Body of pancreas (tissue), 4 donors: Measurements from ENCODE around the gene LOXL4. TPM values are rescaled to one million over a fixed set of nuclear protein-coding genes. Genes with fewer than 3 reads are reported as not detected.

ENCODE experiments used
- ATAC-seq: fragments of 150-250 bp; one replicate; pipeline ENCODE4 v1.9.1; 2016
- DNase-seq, 4 donors: peaks; one replicate each; pipeline ENCODE4 v3.0.0-alpha.2; 2019
- H3K27ac ChIP-seq, 4 donors: fragments of 200-600 bp; sonication (generic); 1 replicate in 3 of 4; 2 replicates in 1 of 4; pipeline versions ENCODE4 v1.5.1 to v1.6.1; 2016 to 2019; ENCODE audit warnings: mild to moderate bottlenecking in 1 of 4, mixed read lengths in 1 of 4, moderate library complexity in 1 of 4
- H3K27me3 ChIP-seq, 2 donors: fragments of 200-600 bp; sonication (generic); one replicate each; pipeline ENCODE4 v1.6.0; 2016; ENCODE audit warnings: mild to moderate bottlenecking in 1 of 2
- H3K36me3 ChIP-seq, 2 donors: fragments of 200-600 bp; sonication (generic); replicated peaks in 1 of 2; 2 replicates each; pipeline ENCODE4 v1.5.1; 2016; ENCODE audit warnings: low read depth in 2 of 2; ENCODE audit not compliant: insufficient read depth in 1 of 2
- H3K4me1 ChIP-seq: fragments of 200-600 bp; sonication (generic); one replicate; pipeline ENCODE4 v1.6.0; 2016
- H3K4me3 ChIP-seq, 2 donors: fragments of 200-600 bp; sonication (generic); 1 replicate in 1 of 2; 2 replicates in 1 of 2; pipeline ENCODE4 v1.5.1; 2016 to 2019
- H3K9me3 ChIP-seq, 3 donors: fragments of 200-600 bp; sonication (generic); 1 replicate in 2 of 3; 2 replicates in 1 of 3; pipeline ENCODE4 v1.5.1; 2016
- CTCF ChIP-seq, 7 experiments: fragments of 450-650 bp in 4 of 7; fragments of 200-600 bp in 3 of 7; sonication (generic) in 3 of 7; IDR thresholded peaks; one replicate each; pipeline ENCODE4 v1.5.1; 2016 to 2019; ENCODE audit warnings: antibody characterized with exemption in 7 of 7
- POLR2A ChIP-seq, 3 donors: fragments of 450-650 bp; IDR thresholded peaks; one replicate each; pipeline ENCODE4 v1.6.1; 2016; ENCODE audit warnings: antibody characterized with exemption in 3 of 3, mild to moderate bottlenecking in 2 of 3
- WGBS, 2 donors: methylation state at CpG; one replicate each; pipeline ENCODE4 v1.1.5; 2017; 5-methylcytosine and 5-hydroxymethylcytosine counted together
- intact Hi-C: fragments of 100-400 bp; cut with DNase I; formaldehyde crosslinking; loops from one replicate; pipeline ENCODE4 v1.15.1; 2023
- total RNA-seq, 2 donors: library from RNA; depleted of rRNA; stranded (reverse); fragments of >200 nt; gene quantifications; one replicate each; pipeline ENCODE4 v1.1.0, GENCODE V29; 2016

The LOXL4 gene
- total RNA-seq, 2 donors from 2014 or later, result 8.9 to 10.6 TPM

- H3K4me3 ChIP-seq, result no peak overlapping the region
- H3K9me3 ChIP-seq, result no peaks in the 10 kb centered on the region
- ATAC-seq (peak; percentile 69), DNase-seq (no peak)
- H3K27ac ChIP-seq, result peak overlapping the region; percentile 15 to 24 (median 19)
- H3K36me3 ChIP-seq, result peaks cover 0 to 6% of the 10 kb centered on the region in 2 donors
- intact Hi-C loops, result no loop called here
- 54 to 64% methylated on average over 6 of the region's 6 CpGs for WGBS, 2 donors
- TF ChIP-seq POLR2A (IDR thresholded peaks at IDR 0.05), result no peak
- no peak for TF ChIP-seq CTCF (IDR thresholded peaks at IDR 0.05)
- H3K27me3 ChIP-seq, result no peaks in the 10 kb centered on the region
- no peaks in the 10 kb centered on the region for H3K4me1 ChIP-seq
These were observed 20.8 kb downstream of the LOXL4 start for GRCh38 chr10:98246911-98247805.

- Histone ChIP-seq H3K9me3 (no peaks in the 10 kb centered on the region), H3K4me3 (no peak overlapping the region), H3K27me3 (no peaks in the 10 kb centered on the region), H3K4me1 (no peaks in the 10 kb centered on the region), H3K27ac (no peak overlapping the region), H3K36me3 (peaks cover 0 to 6% of the 10 kb centered on the region in 2 donors)
- 89 to 90% methylated on average over 2 of the region's 2 CpGs for WGBS, 2 donors
- TF ChIP-seq POLR2A (IDR thresholded peaks at IDR 0.05), result no peak
- TF ChIP-seq CTCF (IDR thresholded peaks at IDR 0.05), result no peak
- intact Hi-C loops, result no loop called here
- DNase-seq, result no peak
- ATAC-seq, result no peak
These were observed 23.4 kb downstream of the LOXL4 start for GRCh38 chr10:98244586-98244985.

- intact Hi-C loops, result no loop called here
- Histone ChIP-seq H3K36me3 (peaks cover 0 to 6% of the 10 kb centered on the region in 2 donors), H3K9me3 (no peaks in the 10 kb centered on the region), H3K27ac (no peak overlapping the region), H3K4me1 (no peaks in the 10 kb centered on the region), H3K27me3 (no peaks in the 10 kb centered on the region), H3K4me3 (no peak overlapping the region)
- DNase-seq, result no peak
- WGBS, 2 donors, result 88 to 91% methylated on average over 5 of the region's 5 CpGs
- no peak for TF ChIP-seq POLR2A (IDR thresholded peaks at IDR 0.05)
- TF ChIP-seq CTCF (IDR thresholded peaks at IDR 0.05), result no peak
- ATAC-seq, result no peak
These were observed 23.9 kb downstream of the LOXL4 start for GRCh38 chr10:98244141-98244540.

- intact Hi-C loops, result no loop called here
- Histone ChIP-seq H3K27me3 (no peaks in the 10 kb centered on the region), H3K4me1 (no peaks in the 10 kb centered on the region), H3K36me3 (peaks cover 0 to 10% of the 10 kb centered on the region in 2 donors), H3K9me3 (no peaks in the 10 kb centered on the region), H3K27ac (no peak overlapping the region), H3K4me3 (no peak overlapping the region)
- WGBS, 2 donors, result 69 to 77% methylated on average over 1 of the region's 1 CpG
- ATAC-seq, result no peak
- no peak for DNase-seq
- peak in 4 of 7 experiments; percentile 30 to 44 (median 40) for TF ChIP-seq CTCF (IDR thresholded peaks at IDR 0.05)
- TF ChIP-seq POLR2A (IDR thresholded peaks at IDR 0.05), result no peak
These were observed 25.2 kb downstream of the LOXL4 start for GRCh38 chr10:98242823-98243222.
